ENCODE measurements around the gene STEAP1B. TPM values are rescaled to one million over a fixed set of nuclear protein-coding genes. Genes with fewer than 3 reads are reported as not detected.

Gene STEAP1B
- total RNA-seq, 2 experiments from 2014 or later = 0.17 to 0.19 TPM

GRCh38 chr7:22393913-22394729, 105.9 kb downstream of the STEAP1B start:
- CTCF ChIA-PET = no interaction called here
- Mint-ChIP-seq H3K27ac (no peak overlapping the region), H3K4me1 (no peaks in the 10 kb centered on the region), H3K9me3 (no peaks in the 10 kb centered on the region), H3K27me3 (peaks cover 4% of the 10 kb centered on the region), H3K4me3 (no peak overlapping the region), H3K36me3 (ENCODE audit: low read depth) (no peaks in the 10 kb centered on the region)
- no peak for DNase-seq
- POLR2A ChIA-PET = no interaction called here

- no peak for DNase-seq
- Mint-ChIP-seq H3K4me3 (no peak overlapping the region), H3K9me3 (no peaks in the 10 kb centered on the region), H3K27me3 (peaks cover 6% of the 10 kb centered on the region), H3K27ac (no peak overlapping the region), H3K4me1 (no peaks in the 10 kb centered on the region), H3K36me3 (ENCODE audit: low read depth) (no peaks in the 10 kb centered on the region)
- CTCF ChIA-PET = interaction anchor here (0.5 kb wide), 1 partner anchor 12 kb away, joined by 3 read pairs; no protein-coding TSS in a partner anchor
- POLR2A ChIA-PET = no interaction called here
Observed at GRCh38 chr7:22390516-22390915, 109.5 kb downstream of the STEAP1B start.

- Mint-ChIP-seq H3K4me1 (no peaks in the 10 kb centered on the region), H3K27ac (no peak overlapping the region), H3K9me3 (no peaks in the 10 kb centered on the region), H3K27me3 (peaks cover 6% of the 10 kb centered on the region), H3K36me3 (ENCODE audit: low read depth) (no peaks in the 10 kb centered on the region), H3K4me3 (no peak overlapping the region)
- ChIA-PET CTCF (no interaction called here), POLR2A (no interaction called here)
- no peak for DNase-seq
Observed at GRCh38 chr7:22389892-22390291, 110.1 kb downstream of the STEAP1B start.

- CTCF ChIA-PET = no interaction called here
- Mint-ChIP-seq H3K27ac (no peak overlapping the region), H3K4me1 (no peaks in the 10 kb centered on the region), H3K9me3 (no peaks in the 10 kb centered on the region), H3K27me3 (peaks cover 4% of the 10 kb centered on the region), H3K4me3 (no peak overlapping the region), H3K36me3 (ENCODE audit: low read depth) (no peaks in the 10 kb centered on the region)
- no peak for DNase-seq
- POLR2A ChIA-PET = no interaction called here
Observed at GRCh38 chr7:22387583-22387982, 112.4 kb downstream of the STEAP1B start.

GRCh38 chr7:22386865-22387264, 113.1 kb downstream of the STEAP1B start:
- Mint-ChIP-seq H3K27ac (no peak overlapping the region), H3K9me3 (no peaks in the 10 kb centered on the region), H3K36me3 (ENCODE audit: low read depth) (no peaks in the 10 kb centered on the region), H3K4me3 (no peak overlapping the region), H3K4me1 (no peaks in the 10 kb centered on the region), H3K27me3 (peaks cover 4% of the 10 kb centered on the region)
- POLR2A ChIA-PET = no interaction called here
- DNase-seq = no peak
- CTCF ChIA-PET = no interaction called here

GRCh38 chr7:22386206-22386858, 113.7 kb downstream of the STEAP1B start:
- H3K36me3 Mint-ChIP-seq (ENCODE audit: low read depth) = no peaks in the 10 kb centered on the region

GRCh38 chr7:22385326-22385725, 114.7 kb downstream of the STEAP1B start:
- Mint-ChIP-seq H3K27me3 (peaks cover 4% of the 10 kb centered on the region), H3K9me3 (no peaks in the 10 kb centered on the region), H3K4me1 (no peaks in the 10 kb centered on the region), H3K36me3 (ENCODE audit: low read depth) (no peaks in the 10 kb centered on the region), H3K27ac (no peak overlapping the region), H3K4me3 (no peak overlapping the region)
- DNase-seq = no peak
- ChIA-PET CTCF (no interaction called here), POLR2A (no interaction called here)

More at GRCh38 chr7:22386206-22386858, 113.7 kb downstream of the STEAP1B start:
- peaks cover 4% of the 10 kb centered on the region for H3K27me3 Mint-ChIP-seq
- no peaks in the 10 kb centered on the region for H3K9me3 Mint-ChIP-seq
- no peak overlapping the region for H3K27ac Mint-ChIP-seq
- ChIA-PET POLR2A (no interaction called here), CTCF (no interaction called here)
- no peak overlapping the region for H3K4me3 Mint-ChIP-seq
- H3K4me1 Mint-ChIP-seq = no peaks in the 10 kb centered on the region
- DNase-seq = no peak

- Mint-ChIP-seq H3K27me3 (no peaks in the 10 kb centered on the region), H3K36me3 (ENCODE audit: low read depth) (no peaks in the 10 kb centered on the region), H3K9me3 (no peaks in the 10 kb centered on the region), H3K4me1 (no peaks in the 10 kb centered on the region), H3K27ac (no peak overlapping the region), H3K4me3 (no peak overlapping the region)
- CTCF ChIA-PET = no interaction called here
- POLR2A ChIA-PET = no interaction called here
- no peak for DNase-seq
Observed at GRCh38 chr7:22380333-22380732, 119.7 kb downstream of the STEAP1B start.

GRCh38 chr7:22378199-22378980, 121.6 kb downstream of the STEAP1B start:
- Mint-ChIP-seq H3K9me3 (no peaks in the 10 kb centered on the region), H3K4me1 (no peaks in the 10 kb centered on the region), H3K27me3 (no peaks in the 10 kb centered on the region), H3K27ac (no peak overlapping the region), H3K4me3 (no peak overlapping the region), H3K36me3 (ENCODE audit: low read depth) (no peaks in the 10 kb centered on the region)
- CTCF ChIA-PET = interaction anchor here (0.6 kb wide), 1 partner anchor 12 kb away, joined by 3 read pairs; no protein-coding TSS in a partner anchor
- DNase-seq = no peak
- POLR2A ChIA-PET = no interaction called here

GRCh38 chr7:22377703-22378102, 122.3 kb downstream of the STEAP1B start:
- Mint-ChIP-seq H3K4me1 (no peaks in the 10 kb centered on the region), H3K36me3 (ENCODE audit: low read depth) (no peaks in the 10 kb centered on the region), H3K9me3 (no peaks in the 10 kb centered on the region), H3K27ac (no peak overlapping the region), H3K27me3 (no peaks in the 10 kb centered on the region), H3K4me3 (no peak overlapping the region)
- DNase-seq = no peak
- POLR2A ChIA-PET = no interaction called here
- CTCF ChIA-PET = no interaction called here

- Mint-ChIP-seq H3K4me1 (no peaks in the 10 kb centered on the region), H3K27ac (no peak overlapping the region), H3K9me3 (no peaks in the 10 kb centered on the region), H3K27me3 (peaks cover 5% of the 10 kb centered on the region), H3K36me3 (ENCODE audit: low read depth) (no peaks in the 10 kb centered on the region), H3K4me3 (no peak overlapping the region)
- ChIA-PET POLR2A (no interaction called here), CTCF (no interaction called here)
- no peak for DNase-seq
Observed at GRCh38 chr7:22375359-22376048, 124.5 kb downstream of the STEAP1B start.

GRCh38 chr7:22373911-22374310, 126.1 kb downstream of the STEAP1B start:
- POLR2A ChIA-PET = no interaction called here
- H3K9me3 Mint-ChIP-seq = no peaks in the 10 kb centered on the region

GRCh38 chr7:22373388-22373787, 126.6 kb downstream of the STEAP1B start:
- H3K4me3 Mint-ChIP-seq = no peak overlapping the region
- CTCF ChIA-PET = no interaction called here
- no peaks in the 10 kb centered on the region for H3K4me1 Mint-ChIP-seq

More at GRCh38 chr7:22373911-22374310, 126.1 kb downstream of the STEAP1B start:
- CTCF ChIA-PET = interaction anchor here (1.2 kb wide), 1 partner anchor 9 kb away, joined by 3 read pairs; no protein-coding TSS in a partner anchor
- no peak overlapping the region for H3K4me3 Mint-ChIP-seq
- H3K36me3 Mint-ChIP-seq (ENCODE audit: low read depth) = no peaks in the 10 kb centered on the region
- H3K27me3 Mint-ChIP-seq = peaks cover 8% of the 10 kb centered on the region
- DNase-seq = no peak
- H3K27ac Mint-ChIP-seq = no peak overlapping the region
- H3K4me1 Mint-ChIP-seq = no peaks in the 10 kb centered on the region

More at GRCh38 chr7:22373388-22373787, 126.6 kb downstream of the STEAP1B start:
- Mint-ChIP-seq H3K27me3 (peaks cover 8% of the 10 kb centered on the region), H3K27ac (no peak overlapping the region), H3K36me3 (ENCODE audit: low read depth) (no peaks in the 10 kb centered on the region), H3K9me3 (no peaks in the 10 kb centered on the region)
- POLR2A ChIA-PET = no interaction called here
- DNase-seq = no peak

Data from activated CD4-positive, alpha-beta T cell treated with anti-CD3 and anti-CD28 coated beads, Interleukin-2, amount 10 ng/mL, durations not matched to agents 7 days and 5 days (primary cell).